ENCODE data around the gene DNAJB4.
"Not testable (repeated sequence)": the region's sequence is repeated elsewhere in the genome, so short reads cannot be mapped to it uniquely, and the experiment has no call there.

- not testable (repeated sequence) for TF ChIP-seq CTCF, POLR2A (IDR thresholded peaks at IDR 0.05)
Measured at GRCh38 chr1:78064886-78065285, 60.1 kb downstream of the DNAJB4 start.
